Measurements from ENCODE around the gene ASCL2.

DNA sequence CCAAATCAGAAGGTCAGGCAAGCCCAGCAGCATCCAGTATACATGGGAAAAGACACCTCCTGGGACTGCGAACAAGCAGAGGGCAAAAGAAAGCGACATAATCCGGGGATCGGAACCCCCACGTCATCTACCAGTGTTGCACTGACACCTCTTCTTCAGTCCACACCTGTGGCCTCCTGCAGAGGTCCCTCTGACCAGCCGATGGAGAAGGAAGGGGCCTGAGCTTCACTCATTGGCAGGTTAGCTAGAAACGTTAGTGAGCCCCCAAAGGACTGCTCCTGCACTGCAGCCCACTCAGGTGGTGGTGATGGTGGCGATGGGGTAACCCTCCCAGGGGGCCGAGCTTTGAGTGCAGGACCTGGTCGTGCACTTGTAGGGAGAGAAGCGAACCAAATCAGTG is 22.1 kb downstream of the ASCL2 start:
- TF ChIP-seq, protein P1, sequence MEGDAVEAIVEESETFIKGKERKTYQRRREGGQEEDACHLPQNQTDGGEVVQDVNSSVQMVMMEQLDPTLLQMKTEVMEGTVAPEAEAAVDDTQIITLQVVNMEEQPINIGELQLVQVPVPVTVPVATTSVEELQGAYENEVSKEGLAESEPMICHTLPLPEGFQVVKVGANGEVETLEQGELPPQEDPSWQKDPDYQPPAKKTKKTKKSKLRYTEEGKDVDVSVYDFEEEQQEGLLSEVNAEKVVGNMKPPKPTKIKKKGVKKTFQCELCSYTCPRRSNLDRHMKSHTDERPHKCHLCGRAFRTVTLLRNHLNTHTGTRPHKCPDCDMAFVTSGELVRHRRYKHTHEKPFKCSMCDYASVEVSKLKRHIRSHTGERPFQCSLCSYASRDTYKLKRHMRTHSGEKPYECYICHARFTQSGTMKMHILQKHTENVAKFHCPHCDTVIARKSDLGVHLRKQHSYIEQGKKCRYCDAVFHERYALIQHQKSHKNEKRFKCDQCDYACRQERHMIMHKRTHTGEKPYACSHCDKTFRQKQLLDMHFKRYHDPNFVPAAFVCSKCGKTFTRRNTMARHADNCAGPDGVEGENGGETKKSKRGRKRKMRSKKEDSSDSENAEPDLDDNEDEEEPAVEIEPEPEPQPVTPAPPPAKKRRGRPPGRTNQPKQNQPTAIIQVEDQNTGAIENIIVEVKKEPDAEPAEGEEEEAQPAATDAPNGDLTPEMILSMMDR (IDR thresholded peaks at IDR 0.05), result no peak
- no peak for TF ChIP-seq POLR2A (IDR thresholded peaks at IDR 0.05)
